ENCODE results near the gene RALGAPA2.

The RALGAPA2 gene

DNA sequence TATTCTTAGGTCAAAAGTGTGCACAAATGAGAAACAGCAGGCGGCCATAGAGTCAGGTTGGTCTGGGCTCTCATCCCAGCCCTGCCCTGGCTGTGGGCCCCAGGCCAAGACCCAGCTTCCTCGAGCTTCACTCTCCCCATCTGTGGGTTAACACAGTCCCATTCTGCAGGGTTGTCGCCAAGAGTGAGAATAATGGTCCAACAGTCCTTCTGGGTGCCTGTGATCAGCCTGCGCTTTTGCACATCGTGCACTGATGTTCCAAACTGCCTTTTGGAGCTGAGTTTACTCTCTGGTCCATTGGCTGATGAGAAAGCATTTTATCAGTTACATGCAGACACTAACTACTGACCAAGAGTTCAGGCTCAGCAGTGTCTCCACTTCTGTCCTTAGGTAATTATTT is 261.9 kb downstream of the RALGAPA2 start:
- no peaks in the 10 kb centered on the region for H3K27me3 ChIP-seq (ENCODE audit: insufficient read depth, low read length)
- H3K36me3 ChIP-seq (ENCODE audit: insufficient read depth, low read length) = no peaks in the 10 kb centered on the region
- H3K9me2 ChIP-seq (ENCODE audit: low read depth, low read length) = no peaks in the 10 kb centered on the region
- H3K27ac ChIP-seq (ENCODE audit: low read depth, low read length, poor library complexity, severe bottlenecking) = no peak overlapping the region
- H3K4me1 ChIP-seq (ENCODE audit: insufficient read depth, low read length, severe bottlenecking) = peaks cover 23% of the 10 kb centered on the region
- H4K20me1 ChIP-seq (ENCODE audit: insufficient read depth, low read length) = no peaks in the 10 kb centered on the region
- no peaks in the 10 kb centered on the region for H3K79me2 ChIP-seq (ENCODE audit: insufficient read depth, low read length)
- no peak overlapping the region for H3K4me3 ChIP-seq (ENCODE audit: low read depth, low read length, poor library complexity, severe bottlenecking)
- no peak overlapping the region for H2AFZ ChIP-seq (ENCODE audit: low read length)
- H3F3A ChIP-seq (ENCODE audit: insufficient read depth, low read length) = no peaks in the 10 kb centered on the region
- H3K9me3 ChIP-seq (ENCODE audit: low read length) = no peaks in the 10 kb centered on the region
- TF ChIP-seq, protein P1, sequence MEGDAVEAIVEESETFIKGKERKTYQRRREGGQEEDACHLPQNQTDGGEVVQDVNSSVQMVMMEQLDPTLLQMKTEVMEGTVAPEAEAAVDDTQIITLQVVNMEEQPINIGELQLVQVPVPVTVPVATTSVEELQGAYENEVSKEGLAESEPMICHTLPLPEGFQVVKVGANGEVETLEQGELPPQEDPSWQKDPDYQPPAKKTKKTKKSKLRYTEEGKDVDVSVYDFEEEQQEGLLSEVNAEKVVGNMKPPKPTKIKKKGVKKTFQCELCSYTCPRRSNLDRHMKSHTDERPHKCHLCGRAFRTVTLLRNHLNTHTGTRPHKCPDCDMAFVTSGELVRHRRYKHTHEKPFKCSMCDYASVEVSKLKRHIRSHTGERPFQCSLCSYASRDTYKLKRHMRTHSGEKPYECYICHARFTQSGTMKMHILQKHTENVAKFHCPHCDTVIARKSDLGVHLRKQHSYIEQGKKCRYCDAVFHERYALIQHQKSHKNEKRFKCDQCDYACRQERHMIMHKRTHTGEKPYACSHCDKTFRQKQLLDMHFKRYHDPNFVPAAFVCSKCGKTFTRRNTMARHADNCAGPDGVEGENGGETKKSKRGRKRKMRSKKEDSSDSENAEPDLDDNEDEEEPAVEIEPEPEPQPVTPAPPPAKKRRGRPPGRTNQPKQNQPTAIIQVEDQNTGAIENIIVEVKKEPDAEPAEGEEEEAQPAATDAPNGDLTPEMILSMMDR (IDR thresholded peaks at IDR 0.05; ENCODE audit: low read length) = no peak
- no peak for TF ChIP-seq EZH2 (IDR thresholded peaks at IDR 0.05; ENCODE audit: borderline replicate concordance, low read length)
- H3K4me2 ChIP-seq (ENCODE audit: low read length) = no peak overlapping the region
- no peak overlapping the region for H3K9ac ChIP-seq (ENCODE audit: low read length)

DNA sequence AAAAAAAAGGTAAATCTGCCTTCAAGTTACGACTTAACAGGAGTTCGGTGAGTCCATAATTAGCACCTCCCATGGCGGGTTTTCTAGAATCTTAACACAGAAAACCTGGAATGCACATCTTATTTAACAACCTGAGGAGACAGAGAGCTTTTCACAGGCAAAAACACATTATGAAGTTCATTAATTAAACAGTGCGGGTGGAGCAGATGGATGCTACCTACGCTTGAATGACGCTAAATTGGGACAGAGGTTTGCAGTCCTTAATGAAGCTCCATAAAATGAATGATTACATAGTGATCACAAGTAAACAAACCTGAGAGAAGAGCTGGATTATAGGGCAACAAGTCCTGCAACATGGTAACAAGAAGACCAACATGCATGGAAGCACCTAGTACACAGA is 263.6 kb downstream of the RALGAPA2 start:
- Histone ChIP-seq H3K4me1 (ENCODE audit: insufficient read depth, low read length, severe bottlenecking) (peaks cover 23% of the 10 kb centered on the region), H2AFZ (ENCODE audit: low read length) (no peak overlapping the region), H3K9me3 (ENCODE audit: low read length) (no peaks in the 10 kb centered on the region), H3K4me3 (ENCODE audit: low read depth, low read length, poor library complexity, severe bottlenecking) (no peak overlapping the region), H3K4me2 (ENCODE audit: low read length) (no peak overlapping the region), H3F3A (ENCODE audit: insufficient read depth, low read length) (no peaks in the 10 kb centered on the region), H3K79me2 (ENCODE audit: insufficient read depth, low read length) (no peaks in the 10 kb centered on the region), H3K9ac (ENCODE audit: low read length) (no peak overlapping the region), H3K27ac (ENCODE audit: low read depth, low read length, poor library complexity, severe bottlenecking) (no peak overlapping the region), H3K36me3 (ENCODE audit: insufficient read depth, low read length) (no peaks in the 10 kb centered on the region), H4K20me1 (ENCODE audit: insufficient read depth, low read length) (no peaks in the 10 kb centered on the region), H3K27me3 (ENCODE audit: insufficient read depth, low read length) (no peaks in the 10 kb centered on the region), H3K9me2 (ENCODE audit: low read depth, low read length) (no peaks in the 10 kb centered on the region)
- TF ChIP-seq, protein P1 (IDR thresholded peaks at IDR 0.05; ENCODE audit: low read length) = no peak
- no peak for TF ChIP-seq EZH2 (IDR thresholded peaks at IDR 0.05; ENCODE audit: borderline replicate concordance, low read length)

DNA sequence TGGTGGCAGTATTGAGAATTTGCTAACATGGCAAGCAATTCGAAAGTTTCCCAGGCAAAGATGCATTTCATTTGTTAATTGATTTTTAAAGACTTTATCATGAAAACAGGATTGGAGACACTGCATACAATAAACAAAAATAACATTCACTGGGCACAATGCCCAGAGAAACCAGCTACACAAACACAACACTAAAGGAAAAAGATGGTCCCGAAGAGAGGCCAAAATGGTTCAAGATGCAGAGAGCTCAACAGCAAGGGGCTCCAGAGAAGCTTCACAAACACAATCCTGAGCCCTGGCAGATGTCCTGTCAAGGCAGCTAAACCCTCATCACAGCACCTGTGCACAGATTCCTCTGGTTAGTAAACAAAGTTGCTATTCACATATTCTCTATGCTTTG is 265.2 kb downstream of the RALGAPA2 start:
- TF ChIP-seq, protein P1 (IDR thresholded peaks at IDR 0.05; ENCODE audit: low read length) = no peak
- no peak for TF ChIP-seq EZH2 (IDR thresholded peaks at IDR 0.05; ENCODE audit: borderline replicate concordance, low read length)
- H3K9me3 ChIP-seq (ENCODE audit: low read length) = no peaks in the 10 kb centered on the region
- no peak overlapping the region for H3K4me3 ChIP-seq (ENCODE audit: low read depth, low read length, poor library complexity, severe bottlenecking)
- no peak overlapping the region for H3K4me2 ChIP-seq (ENCODE audit: low read length)
- no peaks in the 10 kb centered on the region for H4K20me1 ChIP-seq (ENCODE audit: insufficient read depth, low read length)
- H2AFZ ChIP-seq (ENCODE audit: low read length) = no peak overlapping the region
- H3K4me1 ChIP-seq (ENCODE audit: insufficient read depth, low read length, severe bottlenecking) = peaks cover 24% of the 10 kb centered on the region
- no peaks in the 10 kb centered on the region for H3K36me3 ChIP-seq (ENCODE audit: insufficient read depth, low read length)
- no peaks in the 10 kb centered on the region for H3K79me2 ChIP-seq (ENCODE audit: insufficient read depth, low read length)
- H3K27ac ChIP-seq (ENCODE audit: low read depth, low read length, poor library complexity, severe bottlenecking) = no peak overlapping the region
- H3K9me2 ChIP-seq (ENCODE audit: low read depth, low read length) = no peaks in the 10 kb centered on the region
- no peaks in the 10 kb centered on the region for H3K27me3 ChIP-seq (ENCODE audit: insufficient read depth, low read length)
- no peak overlapping the region for H3K9ac ChIP-seq (ENCODE audit: low read length)
- H3F3A ChIP-seq (ENCODE audit: insufficient read depth, low read length) = no peaks in the 10 kb centered on the region

Data from OCI-LY1 (cell line).